ENCODE data around the gene PGLYRP3.

Gene PGLYRP3

GRCh38 chr1:153354515-153355193 is 41.9 kb upstream of the PGLYRP3 start:
- TF ChIP-seq CTCF (IDR thresholded peaks at IDR 0.05; ENCODE audit: low read depth, low read length) = no peak
- no peak for DNase-seq (ENCODE audit: low read depth, low spot score)
- in situ Hi-C loops (cut with HindIII; ENCODE audit: low sequenced_read_pairs) = loop anchor here (10.0 kb wide), 1 partner anchor 140 kb away; no protein-coding TSS in a partner anchor
- no peak overlapping the region for H3K4me3 ChIP-seq (ENCODE audit: low read depth, low read length)

GRCh38 chr1:153353226-153353947 is 40.6 kb upstream of the PGLYRP3 start:
- no peak overlapping the region for H3K4me3 ChIP-seq (ENCODE audit: low read depth, low read length)
- no peak for DNase-seq (ENCODE audit: low read depth, low spot score)
- peak; percentile 50 for TF ChIP-seq CTCF (IDR thresholded peaks at IDR 0.05; ENCODE audit: low read depth, low read length)
- in situ Hi-C loops (cut with HindIII; ENCODE audit: low sequenced_read_pairs) = loop anchor here (10.0 kb wide), 1 partner anchor 141 kb away; no protein-coding TSS in a partner anchor

- in situ Hi-C loops (cut with HindIII; ENCODE audit: low sequenced_read_pairs) = loop anchor here (10.0 kb wide), 1 partner anchor 142 kb away; no protein-coding TSS in a partner anchor
- no peak overlapping the region for H3K4me3 ChIP-seq (ENCODE audit: low read depth, low read length)
- TF ChIP-seq CTCF (IDR thresholded peaks at IDR 0.05; ENCODE audit: low read depth, low read length) = peak; percentile 88
- DNase-seq (ENCODE audit: low read depth, low spot score) = peak; percentile 61
Measured at GRCh38 chr1:153352523-153352922, 39.8 kb upstream of the PGLYRP3 start.

- no peak overlapping the region for H3K4me3 ChIP-seq (ENCODE audit: low read depth, low read length)
- in situ Hi-C loops (cut with HindIII; ENCODE audit: low sequenced_read_pairs) = loop anchor here (10.0 kb wide), 1 partner anchor 144 kb away; no protein-coding TSS in a partner anchor
- no peak for TF ChIP-seq CTCF (IDR thresholded peaks at IDR 0.05; ENCODE audit: low read depth, low read length)
- DNase-seq (ENCODE audit: low read depth, low spot score) = no peak
Measured at GRCh38 chr1:153350321-153350957, 37.7 kb upstream of the PGLYRP3 start.

GRCh38 chr1:153349363-153350320 is 36.9 kb upstream of the PGLYRP3 start:
- TF ChIP-seq CTCF (IDR thresholded peaks at IDR 0.05; ENCODE audit: low read depth, low read length) = no peak
- no peak for DNase-seq (ENCODE audit: low read depth, low spot score)
- in situ Hi-C loops (cut with HindIII; ENCODE audit: low sequenced_read_pairs) = loop anchor here (10.0 kb wide), 1 partner anchor 145 kb away; no protein-coding TSS in a partner anchor

More at GRCh38 chr1:153349363-153350320, 36.9 kb upstream of the PGLYRP3 start:
- no peak overlapping the region for H3K4me3 ChIP-seq (ENCODE audit: low read depth, low read length)
